DND-41 (cell line): ENCODE results near the gene RCBTB1.
"Not testable (repeated sequence)": the region's sequence is repeated elsewhere in the genome, so short reads cannot be mapped to it uniquely, and the experiment has no call there.

Source experiments
- ATAC-seq: fragments of 200-7000 bp; cut with Tn5 transposase; 3 replicates; pipeline ENCODE4 v1.9.1; 2021; ENCODE audit warnings: low read depth; ENCODE audit not compliant: insufficient read depth
- DNase-seq: peaks from one replicate; pipeline ENCODE4 v3.0.0-alpha.2; 2020
- H2AFZ ChIP-seq: 2 replicates; pipeline ENCODE4 v1.6.0; 2012; ENCODE audit warnings: low read depth, low read length
- H3K27ac ChIP-seq: 2 replicates; pipeline ENCODE4 v1.5.1; 2012; ENCODE audit warnings: low read length, inconsistent platforms
- H3K27me3 ChIP-seq: fragments of 200-600 bp; sonication (generic); 2 replicates; pipeline ENCODE4 v1.6.0; 2012; ENCODE audit warnings: low read length, mild to moderate bottlenecking, inconsistent platforms; ENCODE audit not compliant: insufficient read depth, poor library complexity
- H3K36me3 ChIP-seq: 2 replicates; pipeline ENCODE4 v1.5.1; 2012; ENCODE audit warnings: low read length, inconsistent platforms; ENCODE audit not compliant: insufficient read depth
- H3K4me1 ChIP-seq: 2 replicates; pipeline ENCODE4 v1.5.1; 2012; ENCODE audit warnings: mild to moderate bottlenecking, low read length; ENCODE audit not compliant: insufficient read depth
- H3K4me2 ChIP-seq: 2 replicates; pipeline ENCODE4 v1.6.0; 2012; ENCODE audit warnings: mild to moderate bottlenecking, moderate library complexity, low read length, inconsistent platforms; ENCODE audit not compliant: insufficient read depth
- H3K4me3 ChIP-seq, 2 experiments: fragments of 200-600 bp in 1 of 2; shearing (Covaris generic) in 1 of 2; 2 replicates each; pipeline ENCODE4 v1.5.1; 2012 to 2016; ENCODE audit warnings: inconsistent platforms in 2 of 2, low read length in 2 of 2, mild to moderate bottlenecking in 2 of 2, low read depth in 1 of 2, moderate library complexity in 1 of 2
- H3K79me2 ChIP-seq: 2 replicates; pipeline ENCODE4 v1.6.0; 2012; ENCODE audit warnings: low read length, inconsistent platforms; ENCODE audit not compliant: insufficient read depth
- H3K9ac ChIP-seq: 2 replicates; pipeline ENCODE4 v1.6.0; 2012; ENCODE audit warnings: low read depth, mild to moderate bottlenecking, inconsistent platforms, low read length, moderate library complexity
- H3K9me3 ChIP-seq: 2 replicates; pipeline ENCODE4 v1.5.1; 2012; ENCODE audit warnings: low read length, moderate library complexity, mild to moderate bottlenecking, inconsistent platforms; ENCODE audit not compliant: insufficient read depth, severe bottlenecking
- H4K20me1 ChIP-seq: 2 replicates; pipeline ENCODE4 v1.6.0; 2012; ENCODE audit warnings: low read length; ENCODE audit not compliant: insufficient read depth
- EZH2 ChIP-seq: IDR thresholded peaks from 3 replicates; pipeline ENCODE4 v1.6.1; 2012; ENCODE audit warnings: borderline replicate concordance, low read depth, mild to moderate bottlenecking, moderate library complexity, low read length, inconsistent platforms; ENCODE audit not compliant: severe bottlenecking
- TF ChIP-seq, protein P1 (sequence below): IDR thresholded peaks from 2 replicates; pipeline ENCODE4 v1.5.1; 2012; ENCODE audit warnings: borderline replicate concordance, low read length, moderate library complexity, mild to moderate bottlenecking; ENCODE audit not compliant: poor library complexity, severe bottlenecking; ENCODE audit errors: extremely low read depth

Gene RCBTB1

DNA sequence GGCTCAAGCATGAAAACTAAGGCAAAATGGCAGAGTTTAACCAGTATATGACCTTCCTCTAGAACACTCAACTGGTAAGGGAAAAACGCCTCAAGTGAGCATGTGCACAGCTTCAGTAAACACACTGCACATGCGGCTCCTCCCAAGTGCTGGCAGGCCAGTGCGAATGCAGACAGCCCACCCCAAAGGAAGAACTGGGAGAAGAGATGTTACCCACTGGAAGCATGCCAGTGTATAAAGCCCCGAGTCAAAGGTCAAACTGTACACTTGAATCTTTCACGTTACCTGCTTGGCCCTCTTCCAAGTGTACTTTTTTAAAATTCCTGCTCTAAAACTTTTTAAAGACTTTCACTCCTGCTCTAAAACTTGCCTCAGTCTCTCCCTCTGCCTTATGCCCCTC is 19.2 kb upstream of the RCBTB1 start:
- TF ChIP-seq, protein P1, sequence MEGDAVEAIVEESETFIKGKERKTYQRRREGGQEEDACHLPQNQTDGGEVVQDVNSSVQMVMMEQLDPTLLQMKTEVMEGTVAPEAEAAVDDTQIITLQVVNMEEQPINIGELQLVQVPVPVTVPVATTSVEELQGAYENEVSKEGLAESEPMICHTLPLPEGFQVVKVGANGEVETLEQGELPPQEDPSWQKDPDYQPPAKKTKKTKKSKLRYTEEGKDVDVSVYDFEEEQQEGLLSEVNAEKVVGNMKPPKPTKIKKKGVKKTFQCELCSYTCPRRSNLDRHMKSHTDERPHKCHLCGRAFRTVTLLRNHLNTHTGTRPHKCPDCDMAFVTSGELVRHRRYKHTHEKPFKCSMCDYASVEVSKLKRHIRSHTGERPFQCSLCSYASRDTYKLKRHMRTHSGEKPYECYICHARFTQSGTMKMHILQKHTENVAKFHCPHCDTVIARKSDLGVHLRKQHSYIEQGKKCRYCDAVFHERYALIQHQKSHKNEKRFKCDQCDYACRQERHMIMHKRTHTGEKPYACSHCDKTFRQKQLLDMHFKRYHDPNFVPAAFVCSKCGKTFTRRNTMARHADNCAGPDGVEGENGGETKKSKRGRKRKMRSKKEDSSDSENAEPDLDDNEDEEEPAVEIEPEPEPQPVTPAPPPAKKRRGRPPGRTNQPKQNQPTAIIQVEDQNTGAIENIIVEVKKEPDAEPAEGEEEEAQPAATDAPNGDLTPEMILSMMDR, result no peak
- no peak for TF ChIP-seq EZH2
- H2AFZ ChIP-seq, result no peak overlapping the region
- H3K27ac ChIP-seq, result no peak overlapping the region
- no peak for ATAC-seq
- no peak for DNase-seq
- peaks cover 6% of the 10 kb centered on the region for H3K4me1 ChIP-seq
- H3K36me3 ChIP-seq, result no peaks in the 10 kb centered on the region
- H3K9me3 ChIP-seq, result no peaks in the 10 kb centered on the region
- no peaks in the 10 kb centered on the region for H4K20me1 ChIP-seq
- no peak overlapping the region for H3K9ac ChIP-seq
- no peak overlapping the region for H3K4me2 ChIP-seq
- no peaks in the 10 kb centered on the region for H3K79me2 ChIP-seq
- H3K27me3 ChIP-seq, result no peaks in the 10 kb centered on the region
- no peak overlapping the region for H3K4me3 ChIP-seq

DNA sequence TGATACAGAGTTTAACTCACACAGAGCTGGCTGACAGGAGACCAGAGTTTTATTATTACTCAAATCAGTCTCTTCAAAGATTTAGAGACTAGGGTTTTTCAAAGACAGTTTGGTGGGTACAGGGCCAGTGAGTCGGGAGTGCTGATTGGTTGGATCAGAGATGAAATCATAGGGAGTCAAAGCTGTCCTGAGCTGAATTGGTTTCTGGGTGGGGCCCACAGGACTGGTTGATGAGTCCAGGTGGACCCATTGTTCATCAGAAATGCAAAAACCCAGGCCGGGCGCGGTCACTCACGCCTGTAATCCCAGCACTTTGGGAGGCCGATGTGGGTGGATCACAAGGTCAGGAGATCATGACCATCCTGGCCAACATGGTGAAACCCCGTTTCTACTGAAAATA is 17.3 kb upstream of the RCBTB1 start:
- H3K36me3 ChIP-seq, H3K79me2 ChIP-seq, H3K27me3 ChIP-seq, H3K4me2 ChIP-seq, H3K4me3 ChIP-seq, H3K9me3 ChIP-seq, H3K27ac ChIP-seq, H3K9ac ChIP-seq, H2AFZ ChIP-seq, DNase-seq, H4K20me1 ChIP-seq, ATAC-seq, H3K4me1 ChIP-seq: not testable (repeated sequence)

DNA sequence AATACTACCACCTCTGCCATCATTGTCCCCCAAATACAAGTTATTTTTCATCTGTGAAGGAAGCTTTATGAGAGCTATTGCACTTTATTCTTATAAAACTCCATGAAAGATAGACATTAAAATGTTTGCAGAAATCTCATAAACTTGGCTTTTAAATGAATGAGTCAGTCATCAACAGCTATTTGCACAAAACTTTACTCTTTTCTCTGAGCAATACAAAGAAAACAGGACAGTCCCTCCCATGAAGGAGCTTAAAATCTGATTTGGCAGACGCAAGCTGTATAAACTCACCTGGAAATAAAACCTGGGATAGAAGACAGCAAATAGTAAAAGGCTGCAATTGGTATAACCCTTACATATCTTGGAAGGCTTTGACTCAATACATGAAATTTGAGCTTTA is 16.6 kb upstream of the RCBTB1 start:
- DNase-seq, result no peak
- Histone ChIP-seq H3K79me2 (no peaks in the 10 kb centered on the region), H3K9ac (no peak overlapping the region), H3K4me2 (no peak overlapping the region), H3K4me3 (no peak overlapping the region), H3K36me3 (no peaks in the 10 kb centered on the region), H3K27ac (no peak overlapping the region), H3K4me1 (peaks cover 6% of the 10 kb centered on the region), H3K27me3 (no peaks in the 10 kb centered on the region), H4K20me1 (no peaks in the 10 kb centered on the region), H2AFZ (no peak overlapping the region), H3K9me3 (no peaks in the 10 kb centered on the region)
- TF ChIP-seq, protein P1, result no peak
- no peak for TF ChIP-seq EZH2
- ATAC-seq, result no peak

DNA sequence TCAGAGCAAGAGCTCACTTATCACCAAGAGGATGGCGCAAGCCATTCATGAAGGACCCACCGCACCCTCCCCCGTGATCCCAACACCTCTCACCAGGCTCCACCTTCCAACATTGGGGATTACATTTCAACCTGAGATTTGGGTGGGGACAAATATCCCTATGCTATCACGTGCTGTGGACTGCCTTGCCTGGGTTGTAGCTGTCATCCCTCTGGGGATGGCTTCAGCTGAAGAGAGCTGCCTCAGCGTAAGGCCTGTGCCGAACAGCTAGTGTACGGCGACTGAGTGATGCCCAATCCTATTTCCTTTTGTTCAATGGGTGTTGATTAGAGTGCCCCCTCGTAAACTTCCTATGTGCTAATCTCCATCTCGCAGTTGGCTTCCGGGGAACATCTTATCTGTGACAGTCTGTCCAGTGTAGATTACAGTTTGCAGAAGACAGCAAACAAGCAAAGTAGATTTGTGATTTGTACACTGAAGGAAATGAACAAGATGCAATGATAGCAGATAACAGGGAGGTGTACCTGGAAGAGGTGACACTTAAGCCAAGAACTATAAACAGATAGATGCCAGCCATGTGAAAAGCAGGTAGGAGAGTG is 11.8 kb upstream of the RCBTB1 start:
- Histone ChIP-seq H3K4me3 (no peak overlapping the region), H3K27ac (no peak overlapping the region), H3K9ac (no peak overlapping the region), H3K36me3 (no peaks in the 10 kb centered on the region), H3K27me3 (no peaks in the 10 kb centered on the region), H3K9me3 (no peaks in the 10 kb centered on the region), H3K4me2 (no peak overlapping the region), H3K79me2 (no peaks in the 10 kb centered on the region), H3K4me1 (no peaks in the 10 kb centered on the region), H2AFZ (no peak overlapping the region), H4K20me1 (no peaks in the 10 kb centered on the region)
- no peak for TF ChIP-seq EZH2
- TF ChIP-seq, protein P1, result no peak
- ATAC-seq (no peak), DNase-seq (no peak)
